ENCODE results near the gene KIRREL3. TPM values are rescaled to one million over a fixed set of nuclear protein-coding genes. Genes with fewer than 3 reads are reported as not detected.

Gene KIRREL3
- total and polyA plus RNA-seq, 2 of the 8 experiments (the other 6 are each of a cell fraction or from before 2014, with no cell fraction given), result 0.29 to 0.32 TPM

GRCh38 chr11:126793596-126793995, 207.0 kb downstream of the KIRREL3 start:
- ChIA-PET POLR2A (ENCODE audit: partially characterized antibody) (no interaction called here), CTCF (ENCODE audit: partially characterized antibody) (interaction anchor here (0.6 to 1.8 kb wide), 2 partner anchors 69 to 223 kb away, joined by 3 to 4 read pairs; no protein-coding TSS in a partner anchor)
- no peaks in the 10 kb centered on the region for H3K79me1 ChIP-seq (ENCODE audit: low read depth, low read length)
- H4K20me1 ChIP-seq (replicated peaks in 1 of 2; ENCODE audit: control insufficient read depth in 1 of 2, insufficient read depth in 2 of 2, low read length in 2 of 2), result no peaks in the 10 kb centered on the region
- H3K23me2 ChIP-seq (ENCODE audit: low read depth, low read length), result no peaks in the 10 kb centered on the region
- H3K9ac ChIP-seq (replicated peaks in 1 of 4; ENCODE audit: extremely low read depth in 1 of 4, low read depth in 3 of 4, low read length in 3 of 4), result no peak overlapping the region
- H3K4ac ChIP-seq (replicated peaks; ENCODE audit: insufficient read length, low read depth, low read length), result no peak overlapping the region
- no peaks in the 10 kb centered on the region for H3K9me3 ChIP-seq (ENCODE audit: insufficient read depth in 2 of 2, low read depth in 1 of 2, low read length in 1 of 2)
- no peak overlapping the region for H2BK12ac ChIP-seq (ENCODE audit: low read depth, low read length)
- 90% methylated on average over 6 of the region's 6 CpGs; no CpG with 5 or more reads in 1 of the 2 experiments for WGBS, 2 experiments (ENCODE audit: extremely low coverage in 1 of 2, insufficient coverage in 1 of 2, insufficient read length in 1 of 2, insufficient replicate concordance in 2 of 2, low coverage in 1 of 2, low lambda C conversion rate in 2 of 2, missing lambda C conversion rate in 1 of 2)
- DNase-seq (ENCODE audit: low read depth in 1 of 2, low spot score in 2 of 2) (no peak), FAIRE-seq (no peak)
- no peak overlapping the region for H2AK5ac ChIP-seq (ENCODE audit: low read depth, low read length)
- no peaks in the 10 kb centered on the region for H3K79me2 ChIP-seq (ENCODE audit: control insufficient read depth in 1 of 2, insufficient read depth in 2 of 2, low read length in 2 of 2)
- no peak overlapping the region for H3K4me2 ChIP-seq (ENCODE audit: insufficient read depth in 1 of 2, low read depth in 2 of 2, low read length in 2 of 2)
- H3K27me3 ChIP-seq (replicated peaks in 1 of 4; ENCODE audit: control insufficient read depth in 3 of 4, extremely low read depth in 1 of 4, insufficient read depth in 3 of 4, low read length in 3 of 4), result no peaks in the 10 kb centered on the region
- peak overlapping the region; percentile 31; the same call in 1 of the 2 replicates for H2BK5ac ChIP-seq (ENCODE audit: low read depth, low read length)
- no peak overlapping the region for H2BK120ac ChIP-seq (replicated peaks; ENCODE audit: low read depth, low read length)
- H4K8ac ChIP-seq (ENCODE audit: extremely low read depth, insufficient read depth, low read length), result no peak overlapping the region
- no peak overlapping the region for H2AFZ ChIP-seq (ENCODE audit: low read length)
- no peak overlapping the region for H4K91ac ChIP-seq (replicated peaks; ENCODE audit: insufficient read length, low read length)
- no peaks in the 10 kb centered on the region; a peak in 4 of 7 replicates for H3K4me1 ChIP-seq (replicated peaks in 1 of 4; ENCODE audit: control insufficient read depth in 3 of 4, insufficient read depth in 4 of 4, low read length in 3 of 4)
- H3K36me3 ChIP-seq (ENCODE audit: control insufficient read depth in 2 of 4, insufficient read depth in 4 of 4, low read length in 3 of 4), result no peaks in the 10 kb centered on the region
- H3K23ac ChIP-seq (ENCODE audit: insufficient read length), result no peak overlapping the region
- H4K5ac ChIP-seq (ENCODE audit: insufficient read length, low read depth, low read length), result no peak overlapping the region
- no peak overlapping the region for H2BK15ac ChIP-seq (ENCODE audit: low read length)
- no peak overlapping the region for H3K56ac ChIP-seq (replicated peaks; ENCODE audit: insufficient read length, low read depth, low read length)
- no peak overlapping the region for H2BK20ac ChIP-seq (ENCODE audit: low read length)
- no peak overlapping the region for H3K18ac ChIP-seq (ENCODE audit: extremely low read depth, low read length)
- no peak overlapping the region for H3K14ac ChIP-seq (ENCODE audit: insufficient read length)
- H3K27ac ChIP-seq (ENCODE audit: low read depth, low read length), result no peak overlapping the region
- H3K4me3 ChIP-seq (ENCODE audit: extremely low read depth in 1 of 4, insufficient read depth in 2 of 4, low read depth in 3 of 4, low read length in 4 of 4), result no peak overlapping the region
- TF ChIP-seq SP4 (IDR thresholded peaks at IDR 0.05; ENCODE audit: low read length) (no peak), TAF1 (IDR thresholded peaks at IDR 0.05; ENCODE audit: low read depth, low read length) (no peak), USF2 (IDR thresholded peaks at IDR 0.05; ENCODE audit: low read length) (no peak)

Measured in H1 (cell line).